Embryonic facial prominence (tissue), 1 donor: Measurements from ENCODE around the gene CREB1.

Experiments used
- DNase-seq: peaks from one replicate; pipeline ENCODE4 v3.0.0-alpha.2; 2016; ENCODE audit errors: extremely low spot score

CREB1 gene

DNA sequence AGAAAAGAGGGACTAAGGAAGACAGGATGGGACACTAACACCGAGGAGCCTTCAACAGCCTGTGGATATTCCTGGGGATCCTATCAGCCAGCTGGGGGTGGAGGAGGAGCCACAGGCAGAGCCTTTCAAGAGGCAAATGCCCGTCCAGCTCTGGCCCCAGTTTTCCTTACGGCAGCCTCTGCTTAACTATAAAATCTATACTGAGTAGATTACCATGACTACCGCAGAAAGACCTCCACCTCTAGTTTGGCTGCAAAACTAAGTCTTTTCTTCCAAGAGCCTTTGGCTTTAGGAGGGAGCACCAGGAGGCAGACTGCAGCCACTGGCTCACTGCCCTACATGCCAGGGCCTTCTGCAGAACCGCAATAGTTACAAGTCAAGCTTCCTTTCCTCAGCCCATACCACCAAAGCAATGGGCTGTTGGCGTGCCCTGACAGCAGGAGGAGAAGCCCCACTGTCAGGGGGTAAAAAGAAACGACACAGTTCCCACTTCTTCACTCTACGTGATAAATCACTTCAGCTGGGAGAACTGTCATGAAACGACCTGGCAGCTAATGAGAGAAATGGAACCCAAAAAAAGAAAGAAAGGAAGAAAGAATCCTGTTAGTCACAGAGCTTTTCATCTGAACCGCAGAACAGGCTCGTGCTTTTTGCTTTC lies 25.1 kb upstream of the CREB1 start:
- DNase-seq: no peak

- DNase-seq: no peak
These were observed 24.6 kb upstream of the CREB1 start for GRCh38 chr2:207505171-207505570.

- no peak for DNase-seq
These were observed 24.0 kb upstream of the CREB1 start for GRCh38 chr2:207505728-207506127.

DNA sequence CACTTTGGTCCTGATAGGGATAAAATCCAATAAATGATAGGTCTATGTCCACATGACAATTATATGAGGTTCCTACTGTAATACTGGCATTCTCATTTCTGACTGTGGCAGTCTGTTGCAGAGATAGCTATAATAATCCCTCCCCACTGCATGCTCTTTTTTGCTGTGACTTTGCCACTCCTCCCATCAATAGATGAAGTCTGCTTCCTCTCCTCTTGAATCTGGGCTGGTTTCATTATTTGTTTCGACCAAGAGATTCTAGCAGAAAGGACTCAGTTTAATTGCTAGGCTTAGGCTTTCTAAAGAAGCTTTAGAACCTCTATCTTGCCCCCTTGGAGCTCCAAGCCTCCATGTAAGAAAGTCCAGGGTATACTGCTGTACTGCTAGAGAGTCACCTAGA lies 23.3 kb upstream of the CREB1 start:
- DNase-seq: no peak

- no peak for DNase-seq
These were observed 19.6 kb upstream of the CREB1 start for GRCh38 chr2:207510148-207510547.

- no peak for DNase-seq
These were observed 17.9 kb upstream of the CREB1 start for GRCh38 chr2:207511851-207512250.

DNA sequence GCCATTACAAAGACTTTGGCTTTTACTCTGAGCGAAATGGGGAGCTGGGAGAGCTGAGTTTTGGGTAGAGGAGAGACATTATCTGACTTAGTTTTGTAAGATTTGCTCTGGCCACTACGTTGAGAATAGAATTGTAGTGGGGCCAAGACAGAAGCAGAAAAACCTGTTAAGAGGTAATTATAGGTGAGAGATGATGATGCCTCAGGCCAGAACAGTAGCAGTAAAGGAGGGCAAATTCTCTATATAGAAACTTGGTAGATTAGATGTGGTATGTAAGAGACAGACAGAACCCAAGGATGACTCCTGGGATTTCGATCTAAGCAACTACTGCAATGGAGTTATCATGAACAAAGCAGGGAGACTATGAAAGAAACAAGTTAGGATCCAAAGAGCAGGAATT lies 17.4 kb upstream of the CREB1 start:
- DNase-seq: no peak

DNA sequence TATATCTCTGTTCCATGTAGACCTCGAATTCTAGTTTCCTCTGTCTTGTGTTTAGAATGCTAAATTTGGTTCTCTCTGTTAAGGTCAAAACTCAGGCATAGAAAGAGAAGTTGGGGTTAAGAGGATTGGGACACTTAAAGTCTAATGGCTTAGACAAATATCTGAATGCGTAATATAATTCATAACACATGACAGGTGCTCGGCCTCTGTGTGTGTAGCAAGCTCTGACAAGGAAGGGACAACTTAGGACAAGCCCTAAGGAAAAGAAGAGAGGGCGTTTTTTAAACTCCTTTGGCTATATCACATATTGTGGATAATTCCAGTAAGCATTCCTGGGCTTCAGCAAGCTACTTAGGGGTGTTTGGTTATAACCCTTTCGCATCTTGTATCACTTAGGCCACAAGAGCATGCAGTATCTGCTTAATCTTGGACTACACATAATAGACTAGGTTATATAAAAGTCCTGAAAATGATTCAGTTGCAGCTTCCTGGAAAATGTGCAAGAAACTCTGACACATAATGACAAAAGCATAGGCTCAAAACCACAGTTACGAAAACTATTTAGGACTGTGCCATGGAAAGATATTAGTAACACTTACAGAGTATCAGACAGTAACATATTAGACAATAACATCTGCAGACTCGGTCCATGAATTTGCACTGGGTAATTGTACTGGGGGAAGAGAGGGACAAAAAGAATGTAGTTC lies 16.1 kb upstream of the CREB1 start:
- no peak for DNase-seq

GRCh38 chr2:207514451-207514850 lies 15.3 kb upstream of the CREB1 start:
- no peak for DNase-seq

DNA sequence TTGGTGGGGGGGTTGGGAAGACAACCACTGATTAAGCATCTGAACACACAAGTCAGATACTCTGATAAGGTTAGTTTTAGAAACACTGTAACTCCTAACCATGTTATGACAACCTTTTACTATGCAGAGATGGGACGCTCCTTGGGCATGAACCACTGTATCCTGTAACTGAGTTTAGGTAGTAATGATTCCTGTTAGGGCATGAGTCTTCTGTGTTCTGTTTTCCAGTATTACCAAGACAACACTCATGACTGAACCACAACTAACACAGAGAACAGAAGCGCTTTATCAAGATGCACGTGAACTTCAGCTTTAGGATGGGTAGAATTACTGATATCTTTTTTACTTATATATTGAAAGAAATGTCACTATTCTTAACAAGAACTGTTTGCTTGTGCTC lies 14.1 kb upstream of the CREB1 start:
- DNase-seq: no peak

- DNase-seq: no peak
These were observed 13.6 kb upstream of the CREB1 start for GRCh38 chr2:207516206-207516605.

DNA sequence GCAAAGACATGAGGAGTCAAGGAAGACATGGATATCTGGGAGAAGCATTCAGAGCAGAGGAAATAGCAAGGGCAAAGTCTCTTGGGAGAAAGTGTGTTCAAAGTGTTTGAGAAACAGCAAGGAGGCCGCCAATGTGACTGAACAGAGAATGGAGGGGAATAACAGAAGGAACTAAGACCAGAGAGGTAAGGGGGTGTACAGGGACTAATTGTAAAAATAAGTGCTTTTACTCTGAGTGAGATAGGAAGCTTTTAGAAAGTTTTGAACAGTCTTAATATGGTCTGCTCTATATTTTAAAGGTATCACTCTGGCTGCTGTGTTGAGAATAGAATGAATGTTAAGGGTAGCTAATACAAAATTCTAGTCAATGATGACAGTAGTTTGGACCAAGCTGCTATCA lies 6.8 kb upstream of the CREB1 start:
- DNase-seq: no peak

DNA sequence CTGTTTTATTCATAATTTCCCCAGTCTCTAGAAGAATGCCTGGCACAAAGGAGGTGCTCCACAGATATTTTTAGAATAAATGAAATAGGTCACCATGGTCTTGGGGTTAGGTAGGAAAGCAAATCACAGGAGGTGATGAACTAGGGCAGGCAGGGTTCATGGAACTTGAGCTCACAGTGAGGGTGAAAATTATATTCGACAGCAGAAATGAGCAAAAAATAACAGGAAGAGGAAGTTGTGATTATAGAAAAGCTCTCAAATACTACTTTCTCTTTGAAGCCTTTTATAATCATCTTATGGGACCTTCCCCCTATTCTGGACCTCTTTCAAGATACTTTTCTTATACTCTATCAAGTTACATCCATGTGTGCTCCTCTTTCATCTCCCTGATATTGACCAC lies 4.5 kb upstream of the CREB1 start:
- DNase-seq: no peak

DNA sequence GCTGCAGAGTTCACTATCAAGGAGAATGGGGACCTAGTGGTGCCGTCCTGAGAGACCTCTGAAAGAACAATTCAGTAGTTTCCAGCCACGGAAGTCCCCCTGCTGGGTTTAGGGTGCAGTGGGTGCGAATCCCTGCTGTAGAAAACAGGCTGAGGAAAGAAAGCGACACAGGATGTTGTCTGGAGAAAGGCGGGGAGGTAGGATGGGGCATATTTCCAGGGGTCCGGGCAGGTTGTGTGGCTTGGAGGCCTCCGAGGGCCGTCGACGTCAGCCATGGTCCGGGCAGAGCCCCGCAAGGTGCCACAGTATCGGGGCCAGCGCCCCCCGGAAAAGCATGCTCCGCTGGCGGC lies 807 bp upstream of the CREB1 start:
- DNase-seq: no peak

GRCh38 chr2:207530160-207531031 lies 634 bp downstream of the CREB1 start:
- DNase-seq: no peak

DNA sequence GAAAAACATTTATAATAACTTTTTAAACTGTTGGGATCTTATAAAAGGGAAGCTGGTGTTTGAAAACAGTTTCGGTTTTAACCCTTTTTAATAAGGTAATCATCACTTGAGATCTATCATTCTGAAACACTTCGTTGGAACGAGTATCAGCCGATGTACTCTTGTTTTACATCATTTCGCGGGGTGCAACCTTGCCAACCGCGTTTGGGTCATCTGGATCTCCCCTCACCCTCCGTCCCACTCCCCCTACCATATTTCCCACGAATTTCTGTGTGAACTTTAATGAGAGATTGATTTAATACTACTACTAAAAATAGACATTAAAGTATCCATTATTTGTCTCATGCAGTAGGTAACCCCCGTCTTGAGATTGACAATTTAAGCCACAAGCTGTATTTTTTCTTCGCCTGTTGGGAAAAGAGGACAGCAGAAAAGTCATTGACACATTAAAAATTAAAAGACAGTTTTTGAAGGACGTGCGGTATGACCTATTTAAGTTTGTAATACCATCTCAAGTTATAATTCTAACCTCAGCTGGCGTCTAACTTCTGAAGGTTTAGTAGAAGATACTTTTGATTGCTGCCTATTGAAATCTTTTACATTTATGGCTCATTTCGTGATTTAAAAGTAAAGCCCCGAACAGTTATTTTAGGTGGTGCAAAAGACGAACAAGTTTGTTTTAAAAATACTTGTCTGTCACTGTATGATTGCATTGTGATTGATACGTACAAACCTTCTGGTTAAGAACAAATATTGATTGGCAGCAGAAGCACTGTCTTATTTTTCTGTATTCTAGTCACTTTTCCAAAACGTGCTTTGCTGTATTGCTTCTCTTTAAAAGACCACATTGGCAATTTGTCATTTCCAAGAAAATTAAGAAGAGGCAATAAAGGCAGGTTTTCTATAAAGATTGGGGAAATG lies 1.5 kb downstream of the CREB1 start:
- no peak for DNase-seq

DNA sequence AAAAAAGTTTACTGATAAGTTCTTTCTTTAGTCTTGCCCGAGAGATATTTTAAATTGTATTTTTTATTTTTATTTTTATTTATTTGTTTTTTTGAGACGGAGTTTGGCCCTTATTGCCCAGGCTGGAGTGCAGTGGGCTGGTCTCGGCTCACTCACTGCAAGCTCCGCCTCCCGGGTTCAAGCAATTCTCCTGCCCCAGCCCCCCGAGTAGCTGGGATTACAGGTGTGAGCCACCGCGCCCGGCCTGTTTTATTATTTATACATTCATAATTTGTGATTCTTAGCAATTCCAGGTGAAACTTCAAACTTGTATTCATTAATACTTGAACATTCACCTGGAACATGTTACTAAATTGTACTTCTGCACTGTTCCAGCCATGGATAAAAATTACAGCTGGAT lies 2.9 kb downstream of the CREB1 start:
- no peak for DNase-seq

DNA sequence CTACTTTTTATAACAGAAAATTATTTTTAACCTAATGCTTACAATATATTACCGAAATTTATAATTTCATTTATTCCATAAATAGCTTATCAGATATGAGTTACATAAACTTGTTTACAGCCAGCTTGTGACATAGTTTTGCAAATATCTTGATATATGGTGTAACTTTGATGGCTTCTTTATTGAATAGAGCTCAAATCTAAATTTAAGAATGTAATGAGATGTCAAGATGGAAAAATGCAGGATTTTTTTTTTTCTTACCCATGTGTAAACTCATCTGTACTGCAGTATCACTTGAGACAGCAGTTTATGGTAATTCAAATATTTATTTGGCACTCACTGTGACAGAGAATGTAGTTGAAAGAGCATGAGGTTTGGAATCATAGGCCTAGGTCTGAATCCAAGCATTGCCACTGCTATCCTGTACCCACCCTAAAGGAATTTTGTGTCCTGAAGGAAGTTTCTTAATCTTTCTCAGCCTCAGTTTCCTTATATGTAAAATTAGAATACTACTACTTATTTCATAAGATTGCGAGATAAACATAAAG lies 3.8 kb downstream of the CREB1 start:
- no peak for DNase-seq

DNA sequence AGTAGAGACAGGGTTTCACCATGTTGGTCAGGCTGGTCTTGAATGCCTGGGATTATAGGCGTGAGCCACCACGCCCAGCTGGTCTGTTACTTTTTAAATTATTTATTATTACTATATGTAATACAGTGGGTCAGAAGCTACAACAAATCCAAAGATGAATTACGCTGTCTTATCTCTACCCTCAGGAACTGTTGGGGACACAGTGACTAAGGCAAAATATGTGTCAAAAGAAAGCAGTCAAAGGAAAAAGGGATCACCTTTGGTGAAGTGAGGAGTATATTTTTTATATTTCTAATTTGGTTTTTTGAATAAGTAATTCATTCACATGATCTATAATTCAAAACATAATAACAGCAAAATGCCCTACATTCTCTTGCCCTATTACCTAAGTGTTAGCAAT lies 4.7 kb downstream of the CREB1 start:
- DNase-seq: no peak

DNA sequence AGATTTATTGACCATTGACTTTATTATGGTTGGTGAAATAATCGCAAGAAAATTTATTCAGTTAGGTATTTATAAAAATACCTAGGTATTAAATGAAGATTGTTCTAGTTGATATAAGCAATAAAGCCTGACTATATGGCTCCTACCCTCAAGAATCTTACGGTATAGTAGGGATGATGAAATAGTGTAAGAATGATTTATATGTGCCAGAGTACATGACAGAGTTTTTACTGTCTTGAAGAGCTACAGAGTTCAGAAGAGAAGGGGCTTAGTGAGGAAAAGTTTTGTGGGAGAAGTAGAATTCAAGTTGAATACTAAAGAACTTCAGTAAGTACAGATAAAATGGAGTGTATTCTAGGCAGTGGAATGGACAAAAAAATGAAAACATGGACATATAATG lies 9.7 kb downstream of the CREB1 start:
- DNase-seq: no peak

GRCh38 chr2:207540431-207540830 lies 10.7 kb downstream of the CREB1 start:
- no peak for DNase-seq

DNA sequence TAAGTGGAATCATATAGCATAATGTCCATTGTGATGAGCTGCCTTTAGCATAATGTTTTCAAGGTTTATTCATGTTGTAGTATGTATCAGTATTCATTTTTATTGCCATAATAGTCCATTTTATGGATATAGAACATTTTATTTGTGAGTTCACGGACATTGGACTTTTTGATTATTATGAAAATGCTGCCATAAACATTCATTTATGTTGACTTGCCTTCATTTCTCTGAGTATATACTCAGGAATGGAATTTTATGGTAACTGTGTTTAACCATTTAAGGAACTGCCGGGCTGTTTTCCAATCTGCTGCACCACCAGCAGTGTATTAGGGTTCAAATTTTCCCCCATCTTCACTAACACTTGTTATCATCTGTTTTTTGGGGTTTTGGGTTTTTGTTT lies 12.2 kb downstream of the CREB1 start:
- no peak for DNase-seq
